ENCODE data around the gene TMEM59L. TPM values are rescaled to one million over a fixed set of nuclear protein-coding genes. Genes with fewer than 3 reads are reported as not detected.

TMEM59L gene
- total and polyA plus RNA-seq, 9 of the 15 experiments (the other 6 are each of a cell fraction or from before 2014, with no cell fraction given): 0.37 TPM; not detected in 8

DNA sequence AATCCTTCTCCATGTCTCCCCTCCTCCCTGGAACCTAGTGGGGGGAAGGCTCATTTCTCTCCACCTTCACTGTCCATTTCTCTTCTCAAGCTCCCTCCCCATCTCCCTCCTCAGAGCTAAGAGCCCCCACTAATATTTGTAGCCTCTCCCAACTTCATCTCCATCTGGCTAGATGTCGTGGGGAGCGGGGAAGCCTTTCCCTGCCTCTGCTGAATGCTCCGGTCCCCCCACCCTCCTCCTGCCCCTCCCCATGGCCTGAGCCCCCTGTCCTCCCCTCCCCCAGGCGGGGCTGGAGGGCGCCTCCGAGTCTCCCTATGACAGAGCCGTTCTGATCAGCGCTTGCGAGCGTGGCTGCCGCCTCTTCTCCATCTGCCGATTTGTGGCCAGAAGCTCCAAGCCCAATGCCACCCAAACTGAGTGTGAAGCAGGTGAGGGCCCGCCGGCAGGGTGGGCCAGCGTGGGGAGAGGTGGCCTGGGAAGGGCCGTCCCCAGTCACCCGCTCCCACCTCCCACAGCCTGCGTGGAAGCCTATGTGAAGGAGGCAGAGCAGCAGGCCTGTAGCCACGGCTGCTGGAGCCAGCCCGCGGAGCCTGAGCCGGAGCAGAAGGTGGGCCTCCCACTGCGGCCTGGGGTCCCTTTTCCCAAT lies 1.0 kb downstream of the TMEM59L start (continued):
- TF ChIP-seq, protein P1, sequence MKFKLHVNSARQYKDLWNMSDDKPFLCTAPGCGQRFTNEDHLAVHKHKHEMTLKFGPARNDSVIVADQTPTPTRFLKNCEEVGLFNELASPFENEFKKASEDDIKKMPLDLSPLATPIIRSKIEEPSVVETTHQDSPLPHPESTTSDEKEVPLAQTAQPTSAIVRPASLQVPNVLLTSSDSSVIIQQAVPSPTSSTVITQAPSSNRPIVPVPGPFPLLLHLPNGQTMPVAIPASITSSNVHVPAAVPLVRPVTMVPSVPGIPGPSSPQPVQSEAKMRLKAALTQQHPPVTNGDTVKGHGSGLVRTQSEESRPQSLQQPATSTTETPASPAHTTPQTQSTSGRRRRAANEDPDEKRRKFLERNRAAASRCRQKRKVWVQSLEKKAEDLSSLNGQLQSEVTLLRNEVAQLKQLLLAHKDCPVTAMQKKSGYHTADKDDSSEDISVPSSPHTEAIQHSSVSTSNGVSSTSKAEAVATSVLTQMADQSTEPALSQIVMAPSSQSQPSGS (CRISPR knock-in tag; IDR thresholded peaks at IDR 0.05): no peak
- TF ChIP-seq RBM34 (IDR thresholded peaks at IDR 0.05; ENCODE audit: borderline replicate concordance, insufficient read depth, low read length) (no peak), RBFOX2 (IDR thresholded peaks at IDR 0.05; ENCODE audit: low read depth, low read length) (no peak), SOX6 (IDR thresholded peaks at IDR 0.05) (no peak)
- TF ChIP-seq, protein P2, sequence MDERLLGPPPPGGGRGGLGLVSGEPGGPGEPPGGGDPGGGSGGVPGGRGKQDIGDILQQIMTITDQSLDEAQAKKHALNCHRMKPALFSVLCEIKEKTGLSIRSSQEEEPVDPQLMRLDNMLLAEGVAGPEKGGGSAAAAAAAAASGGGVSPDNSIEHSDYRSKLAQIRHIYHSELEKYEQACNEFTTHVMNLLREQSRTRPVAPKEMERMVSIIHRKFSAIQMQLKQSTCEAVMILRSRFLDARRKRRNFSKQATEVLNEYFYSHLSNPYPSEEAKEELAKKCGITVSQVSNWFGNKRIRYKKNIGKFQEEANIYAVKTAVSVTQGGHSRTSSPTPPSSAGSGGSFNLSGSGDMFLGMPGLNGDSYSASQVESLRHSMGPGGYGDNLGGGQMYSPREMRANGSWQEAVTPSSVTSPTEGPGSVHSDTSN (CRISPR knock-in tag; IDR thresholded peaks at IDR 0.05; ENCODE audit: low read depth): no peak
- TF ChIP-seq, protein P2 (tag; conservative IDR thresholded peaks at IDR 0.05; ENCODE audit: low read depth): no peak
